Measurements from ENCODE around the gene STON1. TPM values are rescaled to one million over a fixed set of nuclear protein-coding genes. Genes with fewer than 3 reads are reported as not detected.

The STON1 gene
- 10 to 100 TPM in 3 of 8 experiments, 1 to 10 TPM in 5; 3.3 to 70.9 (median 8.5) TPM for total RNA-seq

GRCh38 chr2:48530033-48530811 is at the start of gene STON1:
TSS of gene STON1 (plus strand) at chr2:48530154. CDS start at chr2:48580634, 50,480 bp downstream.
- Histone ChIP-seq H3K4me1 (replicated peaks in 1 of 2) (peaks cover 14 to 22% of the 10 kb centered on the region in 2 donors), H3K4me3 (peak within 1 kb of the TSS; percentile 49 to 81 (median 69)), H3K27ac (peak within 1 kb of the TSS; percentile 6 to 72)
- peak; percentile 38 to 78 (median 63) for ATAC-seq (replicated peaks in 6 of 8)
- WGBS, 10 experiments: 0% methylated on average over 7 to 15 of the region's 62 CpGs; no CpG with 5 or more reads in 8 of the 10 experiments
- in situ Hi-C loops (cut with MboI; ENCODE audit: low pct_unique_long_range_greater_than_20kb in 2 of 9, low sequenced_read_pairs in 9 of 9, unreplicated experiment in 9 of 9): no loop called here

GRCh38 chr2:48480526-48480925 is 49.4 kb upstream of the STON1 start:
- in situ Hi-C loops (cut with MboI; ENCODE audit: low pct_unique_long_range_greater_than_20kb in 2 of 9, low sequenced_read_pairs in 9 of 9, unreplicated experiment in 9 of 9): no loop called here
- H3K4me3 ChIP-seq: no peak overlapping the region
- peaks cover 7 to 9% of the 10 kb centered on the region in 2 donors for H3K4me1 ChIP-seq (replicated peaks in 1 of 2)
- no peak for ATAC-seq (replicated peaks in 6 of 8)
- no peak overlapping the region for H3K27ac ChIP-seq
- 20 to 100% (median 81%) methylated on average over 1 to 3 of the region's 3 CpGs; no CpG with 5 or more reads in 1 of the 10 experiments for WGBS, 10 experiments

- in situ Hi-C loops (cut with MboI; ENCODE audit: low pct_unique_long_range_greater_than_20kb in 2 of 9, low sequenced_read_pairs in 9 of 9, unreplicated experiment in 9 of 9): no loop called here
- Histone ChIP-seq H3K4me1 (replicated peaks in 1 of 2) (peaks cover 7 to 9% of the 10 kb centered on the region in 2 donors), H3K27ac (no peak overlapping the region), H3K4me3 (no peak overlapping the region)
- peak in 3 of 8 experiments; percentile 37 to 84 (median 64) for ATAC-seq (replicated peaks in 6 of 8)
- WGBS, 10 experiments: 13 to 100% (median 80%) methylated on average over 1 of the region's 1 CpG; no CpG with 5 or more reads in 3 of the 10 experiments
Observed at GRCh38 chr2:48482313-48482712, 47.6 kb upstream of the STON1 start.

- H3K4me1 ChIP-seq (replicated peaks in 1 of 2): peaks cover 7 to 9% of the 10 kb centered on the region in 2 donors
- 75 to 100% (median 92%) methylated on average over 3 to 5 of the region's 5 CpGs for WGBS, 10 experiments
- in situ Hi-C loops (cut with MboI; ENCODE audit: low pct_unique_long_range_greater_than_20kb in 2 of 9, low sequenced_read_pairs in 9 of 9, unreplicated experiment in 9 of 9): no loop called here
- no peak overlapping the region for H3K27ac ChIP-seq
- ATAC-seq (replicated peaks in 6 of 8): peak in 1 of 8 experiments; percentile 42
- no peak overlapping the region for H3K4me3 ChIP-seq
Observed at GRCh38 chr2:48482769-48483168, 47.2 kb upstream of the STON1 start.

GRCh38 chr2:48483506-48483905 is 46.4 kb upstream of the STON1 start:
- Histone ChIP-seq H3K4me1 (replicated peaks in 1 of 2) (peaks cover 7 to 9% of the 10 kb centered on the region in 2 donors), H3K4me3 (no peak overlapping the region), H3K27ac (no peak overlapping the region)
- WGBS, 10 experiments: 70 to 100% (median 91%) methylated on average over 1 to 4 of the region's 4 CpGs
- no peak for ATAC-seq (replicated peaks in 6 of 8)
- in situ Hi-C loops (cut with MboI; ENCODE audit: low pct_unique_long_range_greater_than_20kb in 2 of 9, low sequenced_read_pairs in 9 of 9, unreplicated experiment in 9 of 9): no loop called here

- Histone ChIP-seq H3K4me3 (no peak overlapping the region), H3K27ac (no peak overlapping the region), H3K4me1 (replicated peaks in 1 of 2) (peaks cover 7 to 9% of the 10 kb centered on the region in 2 donors)
- no peak for ATAC-seq (replicated peaks in 6 of 8)
- WGBS, 10 experiments: 70 to 95% (median 84%) methylated on average over 2 to 6 of the region's 6 CpGs
- in situ Hi-C loops (cut with MboI; ENCODE audit: low pct_unique_long_range_greater_than_20kb in 2 of 9, low sequenced_read_pairs in 9 of 9, unreplicated experiment in 9 of 9): no loop called here
Observed at GRCh38 chr2:48483916-48484315, 46.0 kb upstream of the STON1 start.

GRCh38 chr2:48488545-48488944 is 41.4 kb upstream of the STON1 start:
- Histone ChIP-seq H3K4me1 (replicated peaks in 1 of 2) (no peaks in the 10 kb centered on the region), H3K27ac (no peak overlapping the region), H3K4me3 (no peak overlapping the region)
- WGBS, 10 experiments: 85 to 100% (median 93%) methylated on average over 2 to 3 of the region's 3 CpGs; no CpG with 5 or more reads in 2 of the 10 experiments
- no peak for ATAC-seq (replicated peaks in 6 of 8)
- in situ Hi-C loops (cut with MboI; ENCODE audit: low pct_unique_long_range_greater_than_20kb in 2 of 9, low sequenced_read_pairs in 9 of 9, unreplicated experiment in 9 of 9): no loop called here

- Histone ChIP-seq H3K4me3 (no peak overlapping the region), H3K4me1 (replicated peaks in 1 of 2) (no peaks in the 10 kb centered on the region), H3K27ac (no peak overlapping the region)
- in situ Hi-C loops (cut with MboI; ENCODE audit: low pct_unique_long_range_greater_than_20kb in 2 of 9, low sequenced_read_pairs in 9 of 9, unreplicated experiment in 9 of 9): no loop called here
- WGBS, 10 experiments: 80 to 100% methylated on average over 1 of the region's 2 CpGs; no CpG with 5 or more reads in 8 of the 10 experiments
- ATAC-seq (replicated peaks in 6 of 8): peak in 3 of 8 experiments; percentile 42 to 95 (median 49)
Observed at GRCh38 chr2:48496849-48497248, 33.1 kb upstream of the STON1 start.

- Histone ChIP-seq H3K4me1 (replicated peaks in 1 of 2) (peaks cover 5 to 6% of the 10 kb centered on the region in 2 donors), H3K27ac (no peak overlapping the region), H3K4me3 (no peak overlapping the region)
- in situ Hi-C loops (cut with MboI; ENCODE audit: low pct_unique_long_range_greater_than_20kb in 2 of 9, low sequenced_read_pairs in 9 of 9, unreplicated experiment in 9 of 9): no loop called here
- peak in 1 of 8 experiments; percentile 42 for ATAC-seq (replicated peaks in 6 of 8)
- 52 to 100% (median 88%) methylated on average over 1 to 4 of the region's 4 CpGs; no CpG with 5 or more reads in 1 of the 10 experiments for WGBS, 10 experiments
Observed at GRCh38 chr2:48504647-48505327, 25.2 kb upstream of the STON1 start.

- in situ Hi-C loops (cut with MboI; ENCODE audit: low pct_unique_long_range_greater_than_20kb in 2 of 9, low sequenced_read_pairs in 9 of 9, unreplicated experiment in 9 of 9): no loop called here
- Histone ChIP-seq H3K4me1 (replicated peaks in 1 of 2) (peaks cover 5 to 6% of the 10 kb centered on the region in 2 donors), H3K27ac (no peak overlapping the region), H3K4me3 (no peak overlapping the region)
- ATAC-seq (replicated peaks in 6 of 8): no peak
- 25 to 100% (median 90%) methylated on average over 1 to 4 of the region's 4 CpGs; no CpG with 5 or more reads in 1 of the 10 experiments for WGBS, 10 experiments
Observed at GRCh38 chr2:48507111-48507510, 22.8 kb upstream of the STON1 start.

GRCh38 chr2:48508461-48509124 is 21.4 kb upstream of the STON1 start:
- no peak overlapping the region for H3K4me3 ChIP-seq
- 0 to 63% (median 31%) methylated on average over 1 to 5 of the region's 5 CpGs; no CpG with 5 or more reads in 1 of the 10 experiments for WGBS, 10 experiments
- in situ Hi-C loops (cut with MboI; ENCODE audit: low pct_unique_long_range_greater_than_20kb in 2 of 9, low sequenced_read_pairs in 9 of 9, unreplicated experiment in 9 of 9): no loop called here
- ATAC-seq (replicated peaks in 6 of 8): peak in 7 of 8 experiments; percentile 62 to 93 (median 77)
- H3K27ac ChIP-seq: no peak overlapping the region
- peaks cover 5 to 6% of the 10 kb centered on the region in 2 donors for H3K4me1 ChIP-seq (replicated peaks in 1 of 2)

GRCh38 chr2:48510329-48510728 is 19.6 kb upstream of the STON1 start:
- Histone ChIP-seq H3K4me3 (no peak overlapping the region), H3K4me1 (replicated peaks in 1 of 2) (peaks cover 5 to 6% of the 10 kb centered on the region in 2 donors), H3K27ac (no peak overlapping the region)
- 0 to 90% (median 76%) methylated on average over 1 to 3 of the region's 3 CpGs; no CpG with 5 or more reads in 1 of the 10 experiments for WGBS, 10 experiments
- ATAC-seq (replicated peaks in 6 of 8): peak in 2 of 8 experiments; percentile 84 to 91
- in situ Hi-C loops (cut with MboI; ENCODE audit: low pct_unique_long_range_greater_than_20kb in 2 of 9, low sequenced_read_pairs in 9 of 9, unreplicated experiment in 9 of 9): no loop called here
